A673 (cell line): ENCODE measurements around the gene MBLAC2.

Source experiments
- EZH2 ChIP-seq: fragments of 200-600 bp; sonication (generic); IDR thresholded peaks from 2 replicates; pipeline ENCODE4 v1.6.1; 2017; ENCODE audit warnings: borderline replicate concordance, low read depth, mild to moderate bottlenecking, mixed read lengths, antibody characterized with exemption, low read length; ENCODE audit not compliant: poor library complexity, severe bottlenecking
- TF ChIP-seq, protein P1 (sequence below): fragments of 300-800, 200-600 bp; sonication (generic); conservative IDR thresholded peaks from 2 replicates; pipeline ENCODE4 v1.5.1; 2017; ENCODE audit warnings: low read depth, mild to moderate bottlenecking, antibody characterized with exemption, low read length, moderate library complexity, mixed read lengths

DNA sequence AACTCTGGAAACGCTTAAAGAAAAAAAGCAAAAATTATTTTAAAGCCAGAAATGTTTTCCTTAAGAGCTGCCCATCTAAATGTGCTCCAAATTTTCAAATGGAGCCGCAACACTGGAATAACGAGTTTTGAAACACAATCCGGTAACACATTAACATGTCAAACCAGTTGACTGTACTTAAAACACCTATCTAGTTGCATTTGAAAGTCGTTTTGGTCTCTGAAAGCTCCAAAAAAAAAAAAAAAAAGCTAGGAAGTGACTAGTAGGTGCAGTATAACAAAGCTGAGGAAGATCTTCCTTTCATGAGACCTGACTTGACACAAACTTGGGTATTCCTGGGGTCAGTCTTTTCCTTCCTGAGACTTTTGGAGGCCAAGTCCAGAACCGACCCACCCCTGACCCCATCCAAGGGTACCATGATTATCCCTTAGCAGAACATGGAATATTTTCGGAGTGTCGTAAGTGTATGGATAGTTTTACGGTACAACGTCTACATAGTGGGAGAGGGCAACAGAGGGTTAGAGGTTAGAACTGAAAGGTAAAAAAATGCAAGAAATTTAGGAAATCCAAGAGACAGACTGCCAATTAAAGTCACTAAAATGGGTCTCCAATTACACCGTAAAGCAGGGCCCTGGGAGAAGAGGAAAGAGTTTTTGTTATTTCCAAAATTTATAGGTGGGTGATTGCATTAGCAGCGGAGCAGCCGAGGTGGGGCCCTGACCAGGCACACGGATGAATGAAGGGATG is 65.8 kb downstream of the MBLAC2 start:
- no peak for TF ChIP-seq EZH2
- TF ChIP-seq, protein P1, sequence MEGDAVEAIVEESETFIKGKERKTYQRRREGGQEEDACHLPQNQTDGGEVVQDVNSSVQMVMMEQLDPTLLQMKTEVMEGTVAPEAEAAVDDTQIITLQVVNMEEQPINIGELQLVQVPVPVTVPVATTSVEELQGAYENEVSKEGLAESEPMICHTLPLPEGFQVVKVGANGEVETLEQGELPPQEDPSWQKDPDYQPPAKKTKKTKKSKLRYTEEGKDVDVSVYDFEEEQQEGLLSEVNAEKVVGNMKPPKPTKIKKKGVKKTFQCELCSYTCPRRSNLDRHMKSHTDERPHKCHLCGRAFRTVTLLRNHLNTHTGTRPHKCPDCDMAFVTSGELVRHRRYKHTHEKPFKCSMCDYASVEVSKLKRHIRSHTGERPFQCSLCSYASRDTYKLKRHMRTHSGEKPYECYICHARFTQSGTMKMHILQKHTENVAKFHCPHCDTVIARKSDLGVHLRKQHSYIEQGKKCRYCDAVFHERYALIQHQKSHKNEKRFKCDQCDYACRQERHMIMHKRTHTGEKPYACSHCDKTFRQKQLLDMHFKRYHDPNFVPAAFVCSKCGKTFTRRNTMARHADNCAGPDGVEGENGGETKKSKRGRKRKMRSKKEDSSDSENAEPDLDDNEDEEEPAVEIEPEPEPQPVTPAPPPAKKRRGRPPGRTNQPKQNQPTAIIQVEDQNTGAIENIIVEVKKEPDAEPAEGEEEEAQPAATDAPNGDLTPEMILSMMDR = no peak
